Neural crest cell (in vitro differentiated cells): ENCODE measurements around the gene SYT9. TPM values are rescaled to one million over a fixed set of nuclear protein-coding genes. Genes with fewer than 3 reads are reported as not detected.

ENCODE experiments used
- DNase-seq: peaks from one replicate; pipeline ENCODE4 v3.0.0; 2021; ENCODE audit warnings: low read depth, mixed read lengths, low spot score
- H3K27ac Mint-ChIP-seq: one replicate; pipeline ENCODE4 v1.8.0; 2021; ENCODE audit warnings: mild to moderate bottlenecking, mixed read lengths; ENCODE audit not compliant: unreplicated experiment
- H3K27me3 Mint-ChIP-seq: 2 replicates; pipeline ENCODE4 v1.8.0; 2021; ENCODE audit warnings: low read depth, mild to moderate bottlenecking, mixed read lengths
- H3K36me3 Mint-ChIP-seq: 2 replicates; pipeline ENCODE4 v1.8.0; 2021; ENCODE audit warnings: low read depth, mild to moderate bottlenecking, mixed read lengths
- H3K4me1 Mint-ChIP-seq: 2 replicates; pipeline ENCODE4 v1.8.0; 2021; ENCODE audit warnings: mixed read lengths
- H3K4me3 Mint-ChIP-seq: one replicate; pipeline ENCODE4 v1.8.0; 2021; ENCODE audit warnings: mild to moderate bottlenecking, mixed read lengths
- H3K9me3 Mint-ChIP-seq: 2 replicates; pipeline ENCODE4 v1.8.0; 2021; ENCODE audit warnings: mixed read lengths
- CTCF ChIP-seq: fragments of 200-600 bp; sonication (generic); conservative IDR thresholded peaks from 2 replicates; pipeline ENCODE4 v1.5.0; 2021; ENCODE audit warnings: antibody characterized with exemption, mild to moderate bottlenecking
- total RNA-seq: library from RNA; stranded (reverse); gene quantifications from 2 replicates; pipeline ENCODE4 v1.2.1, GENCODE V29; 2021

The SYT9 gene
- total RNA-seq, 1 donor from 2014 or later = 0.72 TPM

DNA sequence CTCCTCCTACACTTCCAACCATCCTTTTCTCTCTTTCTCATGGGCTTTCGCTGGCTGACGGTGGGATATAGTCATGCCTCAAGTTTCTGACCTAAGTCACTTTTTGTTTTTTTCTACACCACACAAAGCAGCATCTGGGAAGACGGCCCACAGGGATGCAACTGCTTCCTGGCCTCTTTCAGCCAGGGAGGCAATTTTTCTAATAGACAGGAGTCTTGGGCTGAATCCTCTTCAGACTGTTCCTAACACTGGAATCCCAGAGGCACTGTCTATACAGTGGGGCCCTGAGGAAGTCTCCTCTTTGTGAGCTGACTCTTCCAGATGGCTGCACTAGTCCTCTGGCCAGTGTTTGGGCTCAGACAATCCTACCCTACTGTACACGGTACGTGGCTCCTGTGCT, 193.9 kb downstream of the SYT9 start:
- Mint-ChIP-seq H3K27ac (no peak overlapping the region), H3K4me1 (peaks cover 5% of the 10 kb centered on the region), H3K9me3 (no peaks in the 10 kb centered on the region), H3K4me3 (no peak overlapping the region), H3K36me3 (no peaks in the 10 kb centered on the region), H3K27me3 (no peaks in the 10 kb centered on the region)
- TF ChIP-seq CTCF = no peak
- DNase-seq = no peak

GRCh38 chr11:7448201-7448600, 196.5 kb downstream of the SYT9 start:
- Mint-ChIP-seq H3K4me3 (no peak overlapping the region), H3K36me3 (no peaks in the 10 kb centered on the region), H3K27me3 (peaks cover 2% of the 10 kb centered on the region), H3K27ac (no peak overlapping the region), H3K9me3 (no peaks in the 10 kb centered on the region), H3K4me1 (peaks cover 11% of the 10 kb centered on the region)
- TF ChIP-seq CTCF = no peak
- DNase-seq = no peak

DNA sequence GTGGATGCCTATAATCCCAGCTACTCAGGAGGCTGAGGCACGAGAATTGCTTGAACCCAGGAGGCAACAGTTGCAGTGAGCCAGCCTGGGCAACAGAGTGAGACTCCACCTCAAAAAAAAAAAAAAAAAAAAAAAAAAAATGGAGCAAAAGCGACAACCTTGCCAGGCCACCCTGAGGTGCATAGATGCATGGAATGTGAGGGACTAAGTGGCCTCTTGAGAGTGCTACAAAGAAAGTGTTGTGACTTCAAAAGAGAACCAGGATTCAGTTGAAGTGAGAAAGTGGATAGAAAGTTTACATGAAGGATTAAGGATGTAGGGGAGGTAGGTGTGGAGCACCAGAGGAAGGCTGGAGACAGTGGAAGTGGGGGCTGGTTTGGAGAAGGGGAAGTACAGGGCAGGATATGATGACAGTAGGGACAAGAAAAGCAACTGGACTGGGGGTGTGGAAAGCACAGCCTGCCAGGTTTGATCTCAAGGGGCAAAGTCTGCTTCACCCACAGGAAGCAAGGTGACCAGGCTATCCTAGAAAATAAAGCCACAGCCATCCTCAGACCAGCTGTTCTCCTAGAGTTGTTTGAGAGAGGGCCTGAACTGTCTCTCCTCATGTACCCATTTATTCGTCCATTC, 197.6 kb downstream of the SYT9 start:
- H3K4me3 Mint-ChIP-seq = no peak overlapping the region
- no peak overlapping the region for H3K27ac Mint-ChIP-seq
- H3K9me3 Mint-ChIP-seq = no peaks in the 10 kb centered on the region

DNA sequence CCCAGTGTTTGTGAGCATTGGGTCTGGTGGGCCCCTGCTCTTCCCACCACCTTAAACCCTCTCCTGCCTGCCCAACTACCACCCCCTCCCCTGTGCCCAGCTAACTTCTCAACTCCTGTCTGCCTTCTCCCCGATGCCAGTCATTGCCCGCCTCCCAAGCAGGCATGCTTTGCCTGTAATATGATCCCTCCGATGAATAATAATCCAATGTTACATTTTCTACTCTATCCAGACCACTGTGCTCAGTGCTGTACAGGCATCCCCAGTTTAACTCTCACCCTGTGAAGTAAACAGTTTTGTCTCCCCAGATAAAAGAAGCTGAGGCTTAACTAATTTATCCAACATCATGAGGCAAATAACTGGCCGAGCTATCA, 198.1 kb downstream of the SYT9 start:
- no peak for TF ChIP-seq CTCF

More for the DNA sequence above, 197.6 kb downstream of the SYT9 start:
- H3K27me3 Mint-ChIP-seq = peaks cover 2% of the 10 kb centered on the region
- no peaks in the 10 kb centered on the region for H3K36me3 Mint-ChIP-seq
- no peak for TF ChIP-seq CTCF
- no peak for DNase-seq
- H3K4me1 Mint-ChIP-seq = peaks cover 11% of the 10 kb centered on the region

GRCh38 chr11:7450836-7451235, 199.1 kb downstream of the SYT9 start:
- peaks cover 8% of the 10 kb centered on the region for H3K4me1 Mint-ChIP-seq
- DNase-seq = no peak
- H3K9me3 Mint-ChIP-seq = no peaks in the 10 kb centered on the region
- H3K27ac Mint-ChIP-seq = no peak overlapping the region
- H3K27me3 Mint-ChIP-seq = peaks cover 2% of the 10 kb centered on the region
- H3K4me3 Mint-ChIP-seq = no peak overlapping the region
- no peaks in the 10 kb centered on the region for H3K36me3 Mint-ChIP-seq
- TF ChIP-seq CTCF = no peak

More for the DNA sequence above, 198.1 kb downstream of the SYT9 start:
- Mint-ChIP-seq H3K4me1 (peaks cover 11% of the 10 kb centered on the region), H3K27ac (no peak overlapping the region), H3K4me3 (no peak overlapping the region), H3K27me3 (peaks cover 2% of the 10 kb centered on the region), H3K9me3 (no peaks in the 10 kb centered on the region), H3K36me3 (no peaks in the 10 kb centered on the region)
- DNase-seq = no peak
